HG02885 (cell line): ENCODE data around the gene ESR2.
"Not testable (repeated sequence)": the region's sequence is repeated elsewhere in the genome, so short reads cannot be mapped to it uniquely, and the experiment has no call there.

Source experiments
- ATAC-seq: cut with Tn5 transposase; IDR thresholded peaks from one replicate; pipeline ENCODE4 v1.9.1; 2021; ENCODE audit warnings: mild to moderate bottlenecking; ENCODE audit not compliant: unreplicated experiment, poor library complexity

The ESR2 gene

DNA sequence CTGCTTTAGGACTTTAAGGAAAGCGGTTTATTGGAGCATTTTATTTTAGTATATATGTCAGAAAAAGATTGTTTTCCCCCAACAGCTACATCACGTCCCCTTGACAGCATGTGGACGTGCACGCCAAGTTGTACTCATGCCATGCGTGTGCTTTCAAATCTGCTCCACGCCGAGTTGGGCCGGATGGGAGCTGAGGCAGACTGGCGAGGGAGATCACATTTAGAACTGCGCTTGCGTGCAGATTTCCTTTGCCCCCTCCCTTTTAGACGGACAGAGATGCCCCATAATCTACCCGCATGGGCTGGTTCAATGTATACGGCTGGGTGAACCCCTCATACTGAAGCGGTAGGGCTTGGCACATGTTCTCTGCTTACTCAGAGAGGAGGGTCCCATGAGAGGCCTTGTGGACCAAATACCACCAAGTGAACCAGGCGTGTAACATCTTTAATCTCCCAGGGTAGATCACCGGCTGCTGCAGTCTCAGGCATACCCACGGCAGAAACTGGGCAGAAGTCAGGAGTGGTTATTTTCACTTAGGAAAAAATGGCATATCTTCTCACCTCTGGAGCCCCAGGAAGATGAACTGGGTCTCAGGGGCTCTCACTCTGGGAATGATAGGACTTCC lies 92.1 kb downstream of the ESR2 start:
- ATAC-seq: no peak

- ATAC-seq: no peak
Measured at GRCh38 chr14:64201296-64201695, 92.9 kb downstream of the ESR2 start.

- no peak for ATAC-seq
Measured at GRCh38 chr14:64200170-64200569, 94.0 kb downstream of the ESR2 start.

GRCh38 chr14:64198486-64198885 lies 95.7 kb downstream of the ESR2 start:
- no peak for ATAC-seq

- ATAC-seq: no peak
Measured at GRCh38 chr14:64197996-64198395, 96.2 kb downstream of the ESR2 start.

DNA sequence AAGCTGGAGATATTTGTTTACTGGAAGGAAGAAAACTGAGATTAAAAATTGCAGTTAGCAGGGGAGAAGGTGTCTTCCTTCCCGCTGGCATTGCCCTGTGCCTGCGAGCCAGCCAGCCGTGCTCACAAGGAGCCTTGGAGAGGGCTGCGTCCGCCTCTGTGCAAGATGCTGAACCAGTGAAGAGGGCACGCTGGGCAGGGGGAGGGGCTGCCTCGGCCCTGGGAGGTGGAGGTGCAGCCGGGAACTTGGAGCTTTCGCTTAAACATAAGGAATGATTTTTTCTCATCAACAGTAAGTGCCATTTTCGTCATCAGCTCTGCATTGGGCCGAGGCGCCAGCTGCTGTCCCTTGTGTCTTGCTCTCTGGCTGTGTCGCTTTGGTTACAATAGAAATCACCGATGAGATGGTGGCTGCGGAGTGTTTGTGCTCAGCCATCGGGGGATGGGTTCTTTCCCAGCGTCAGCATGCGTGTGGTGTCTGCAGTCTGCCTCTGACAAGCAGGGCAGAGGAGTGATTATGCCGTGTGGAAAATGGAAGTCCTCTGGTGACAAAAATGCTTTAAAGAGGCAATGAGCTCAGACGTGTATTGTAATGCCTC lies 97.3 kb downstream of the ESR2 start:
- no peak for ATAC-seq

DNA sequence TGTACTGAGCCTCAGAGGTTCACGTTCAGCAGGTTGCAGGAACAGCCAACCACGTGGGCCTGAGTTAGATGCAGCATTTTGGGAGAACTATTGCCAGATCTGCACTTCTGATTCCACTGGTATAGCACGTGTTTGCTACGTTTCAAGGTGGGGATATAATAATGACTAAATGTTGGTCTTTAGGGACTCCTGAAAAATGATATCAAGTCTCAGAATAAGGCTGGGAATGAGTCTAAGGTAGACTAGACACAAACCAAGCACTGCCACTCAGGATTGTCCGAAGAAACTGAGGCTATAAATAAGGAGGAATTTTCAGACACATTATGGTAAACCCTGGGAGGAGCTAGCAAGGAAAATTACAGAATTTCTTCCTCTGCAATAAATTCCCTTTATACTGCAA lies 98.1 kb downstream of the ESR2 start:
- ATAC-seq: no peak

DNA sequence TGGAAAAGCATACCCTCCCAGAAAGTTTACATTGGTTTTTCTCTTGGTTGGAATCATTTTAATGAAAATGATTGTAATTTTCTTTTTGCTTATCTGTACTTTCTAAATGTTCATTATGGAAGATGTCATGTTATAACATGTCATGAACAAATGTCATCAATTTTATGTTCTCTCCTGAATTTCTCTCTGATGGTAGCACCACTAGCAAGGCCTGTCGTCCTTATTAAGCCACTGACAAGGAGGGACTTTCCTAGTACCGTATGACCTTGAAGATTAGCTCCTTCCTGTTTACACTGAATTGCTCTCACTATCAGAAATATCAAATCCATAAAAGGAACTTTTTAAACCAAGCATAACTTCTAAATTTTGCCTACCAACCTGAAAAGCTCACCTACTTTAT lies 99.0 kb downstream of the ESR2 start:
- ATAC-seq: no peak

- ATAC-seq: no peak
Measured at GRCh38 chr14:64194404-64194803, 99.8 kb downstream of the ESR2 start.

GRCh38 chr14:64193821-64194220 lies 100.3 kb downstream of the ESR2 start:
- no peak for ATAC-seq

DNA sequence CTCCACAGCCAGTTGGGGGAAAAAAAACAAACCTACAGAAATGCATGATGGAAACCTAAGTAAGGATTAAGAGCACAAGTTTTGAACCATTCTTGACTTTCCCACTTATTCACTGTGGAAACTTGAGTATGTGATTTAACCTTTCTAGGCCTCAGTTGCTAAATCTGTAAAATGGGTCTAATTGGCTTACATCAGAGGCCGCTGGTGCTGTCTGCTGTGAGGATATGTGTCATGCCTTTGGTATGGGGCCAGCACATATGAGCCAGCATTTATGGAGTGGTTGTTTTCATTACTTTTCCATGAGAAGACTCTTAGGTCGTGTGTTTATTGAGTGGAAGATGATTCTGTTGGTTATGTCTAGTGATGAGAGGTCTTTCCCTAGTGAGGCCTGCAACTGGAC lies 102.4 kb downstream of the ESR2 start:
- no peak for ATAC-seq

DNA sequence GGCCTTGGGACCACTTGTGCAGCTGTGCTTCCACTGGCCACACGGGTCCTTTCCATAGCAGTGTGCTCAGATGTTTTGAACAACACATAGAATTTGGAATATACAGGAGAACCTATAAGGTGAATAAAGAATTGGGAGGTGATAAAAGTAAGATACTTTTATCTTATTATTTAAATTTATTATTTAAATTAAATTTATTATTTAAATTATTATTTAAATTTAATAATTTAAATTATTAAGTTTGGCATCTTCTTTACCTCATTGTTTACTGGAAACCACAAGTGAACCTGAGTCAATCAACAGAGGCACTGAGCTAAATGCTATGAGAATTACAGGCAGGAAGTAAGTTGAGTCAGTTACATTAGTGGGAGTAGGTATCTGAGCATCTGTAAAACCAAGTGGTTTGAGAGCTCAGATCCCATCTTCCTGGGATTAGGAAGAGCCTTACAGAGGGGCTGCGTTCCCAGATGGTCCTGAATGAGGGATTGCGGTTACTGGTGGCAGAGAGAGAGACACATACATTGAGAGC lies 103.1 kb downstream of the ESR2 start:
- ATAC-seq: no peak

- no peak for ATAC-seq
Measured at GRCh38 chr14:64187331-64187730, 106.8 kb downstream of the ESR2 start.

- no peak for ATAC-seq
Measured at GRCh38 chr14:64186231-64187129, 107.7 kb downstream of the ESR2 start.

DNA sequence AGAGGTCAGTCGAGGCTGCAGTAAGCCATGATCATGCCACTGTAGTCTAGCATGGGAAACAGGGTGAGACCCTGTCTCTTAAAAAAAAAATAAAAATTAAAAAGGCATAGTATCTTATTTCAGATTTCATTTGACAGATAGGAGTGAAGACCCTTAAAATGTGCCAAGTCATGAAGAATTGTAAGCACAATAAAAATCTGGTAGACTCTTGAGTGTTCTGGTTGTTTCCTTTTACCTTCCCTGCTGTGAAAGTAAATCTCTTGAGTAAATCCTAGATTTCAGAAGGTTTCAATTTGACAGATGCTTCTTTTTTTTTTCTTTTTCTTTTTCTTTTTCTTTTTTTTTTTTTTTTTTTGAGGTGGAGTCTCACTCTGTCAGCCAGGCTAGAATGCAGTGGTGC lies 109.0 kb downstream of the ESR2 start:
- no peak for ATAC-seq

DNA sequence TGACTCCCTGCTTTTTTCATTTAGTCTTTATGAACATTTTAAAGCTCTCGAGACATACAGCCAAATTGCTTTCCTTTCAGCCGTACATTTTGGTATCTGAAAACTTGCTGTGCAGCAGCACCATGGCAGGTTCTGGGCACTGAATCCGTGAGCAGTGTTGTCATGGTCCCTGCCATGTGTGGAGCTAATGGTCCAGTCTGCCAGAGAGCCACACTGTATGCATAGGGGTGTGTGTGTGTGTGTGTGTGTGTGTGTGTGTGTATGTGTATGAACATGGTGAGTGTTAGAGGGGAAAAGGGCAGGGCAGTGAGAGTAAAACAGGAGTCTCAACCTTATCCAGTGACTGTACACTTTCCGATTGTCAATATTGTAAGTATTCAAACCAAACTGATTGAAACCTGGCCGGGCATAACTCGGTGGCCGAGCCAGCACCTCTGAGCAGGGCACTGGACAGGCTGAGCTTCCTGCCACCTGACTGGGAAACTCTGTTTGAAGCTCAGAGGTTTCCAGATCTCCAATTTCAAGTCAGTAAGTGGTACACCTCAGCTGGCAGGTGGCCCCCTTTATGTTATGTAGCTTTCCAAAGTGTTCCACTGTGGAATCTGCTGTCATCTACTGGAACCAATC lies 110.0 kb downstream of the ESR2 start:
- no peak for ATAC-seq

- not testable (repeated sequence) for ATAC-seq
Measured at GRCh38 chr14:64182908-64183307, 111.3 kb downstream of the ESR2 start.

DNA sequence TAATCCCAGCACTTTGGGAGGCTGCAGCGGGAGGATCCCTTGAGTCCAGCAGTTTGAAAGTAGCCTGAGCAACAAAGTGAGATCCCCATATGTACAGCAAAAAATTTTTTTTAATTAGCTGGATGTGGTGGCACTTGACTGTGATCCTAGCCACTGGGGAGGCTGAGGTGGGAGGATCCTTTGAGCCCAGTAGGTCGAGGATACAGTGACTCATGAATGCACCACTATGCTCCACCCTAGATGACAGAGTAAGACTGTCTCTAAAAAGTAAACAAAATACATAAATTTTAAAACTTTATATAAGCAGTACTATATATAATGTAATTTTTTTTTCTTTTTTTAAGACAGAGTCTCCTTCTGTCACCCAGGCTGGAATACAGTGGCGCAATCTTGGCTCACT lies 115.4 kb downstream of the ESR2 start:
- no peak for ATAC-seq

GRCh38 chr14:64176330-64176729 lies 117.8 kb downstream of the ESR2 start:
- no peak for ATAC-seq

DNA sequence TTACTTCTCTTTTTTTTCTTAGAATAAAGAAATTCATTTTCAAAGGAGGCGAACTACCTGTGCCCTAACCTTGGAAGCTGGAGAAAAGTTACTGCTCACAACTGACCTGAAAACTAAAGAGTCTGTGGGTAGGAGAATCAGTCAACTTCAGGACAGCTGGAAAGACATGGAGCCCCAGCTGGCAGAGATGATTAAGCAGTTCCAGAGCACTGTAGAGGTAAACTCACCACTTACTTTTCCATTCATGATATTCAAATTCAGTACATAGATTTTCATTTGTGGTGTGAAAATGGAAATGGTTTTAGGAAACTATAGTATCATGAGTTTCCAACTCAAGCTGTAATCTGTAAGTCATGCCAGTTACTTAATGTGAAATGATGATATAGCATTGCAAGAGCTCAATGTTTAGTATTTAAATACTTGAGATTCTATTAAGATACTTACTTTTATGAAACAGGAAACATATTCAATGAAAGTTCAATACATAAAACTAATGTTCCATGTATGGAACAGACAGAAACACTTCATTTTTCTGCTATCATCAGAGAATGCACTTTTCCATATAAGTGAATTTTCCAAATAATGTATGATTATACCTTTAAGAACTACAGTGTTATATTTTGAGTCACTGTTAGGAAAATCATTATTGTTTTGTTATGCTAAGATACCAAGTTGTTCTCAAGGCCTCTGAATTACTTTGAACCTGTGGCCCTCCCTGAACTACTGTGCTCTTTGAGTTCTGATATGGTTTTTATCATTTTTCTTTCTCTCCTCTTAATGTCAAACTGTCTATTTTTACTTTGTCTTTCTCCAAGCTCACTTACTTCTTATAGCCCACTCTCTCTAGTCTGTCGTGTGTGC lies 119.0 kb downstream of the ESR2 start:
- no peak for ATAC-seq
